GM19240 (cell line): ENCODE results near the gene SPOCK1.

Experiments
- DNase-seq: peaks from one replicate; pipeline ENCODE4 v3.0.0; 2011; ENCODE audit warnings: low spot score; ENCODE audit not compliant: insufficient read length

The SPOCK1 gene

GRCh38 chr5:137332296-137332695 lies 166.8 kb downstream of the SPOCK1 start:
- no peak for DNase-seq

- DNase-seq: no peak
Measured at GRCh38 chr5:137329586-137330296, 169.4 kb downstream of the SPOCK1 start.

GRCh38 chr5:137328991-137329390 lies 170.1 kb downstream of the SPOCK1 start:
- no peak for DNase-seq

GRCh38 chr5:137328463-137328862 lies 170.7 kb downstream of the SPOCK1 start:
- no peak for DNase-seq

GRCh38 chr5:137325721-137326120 lies 173.4 kb downstream of the SPOCK1 start:
- no peak for DNase-seq

- peak; percentile 42 for DNase-seq
Measured at GRCh38 chr5:137320056-137321045, 178.8 kb downstream of the SPOCK1 start.

GRCh38 chr5:137318027-137318426 lies 181.1 kb downstream of the SPOCK1 start:
- no peak for DNase-seq

- DNase-seq: no peak
Measured at GRCh38 chr5:137316346-137316736, 182.8 kb downstream of the SPOCK1 start.

- DNase-seq: no peak
Measured at GRCh38 chr5:137315534-137316345, 183.4 kb downstream of the SPOCK1 start.

GRCh38 chr5:137315109-137315508 lies 184.0 kb downstream of the SPOCK1 start:
- DNase-seq: no peak

GRCh38 chr5:137313526-137314175 lies 185.5 kb downstream of the SPOCK1 start:
- DNase-seq: no peak

- no peak for DNase-seq
Measured at GRCh38 chr5:137312011-137312410, 187.1 kb downstream of the SPOCK1 start.

GRCh38 chr5:137310051-137310730 lies 188.9 kb downstream of the SPOCK1 start:
- DNase-seq: no peak

GRCh38 chr5:137309290-137309689 lies 189.8 kb downstream of the SPOCK1 start:
- no peak for DNase-seq

- no peak for DNase-seq
Measured at GRCh38 chr5:137308311-137308710, 190.8 kb downstream of the SPOCK1 start.

GRCh38 chr5:137306903-137307302 lies 192.2 kb downstream of the SPOCK1 start:
- DNase-seq: no peak

GRCh38 chr5:137305971-137306602 lies 193.0 kb downstream of the SPOCK1 start:
- no peak for DNase-seq

GRCh38 chr5:137304226-137304874 lies 194.8 kb downstream of the SPOCK1 start:
- DNase-seq: no peak

GRCh38 chr5:137303509-137303908 lies 195.6 kb downstream of the SPOCK1 start:
- DNase-seq: no peak
